ENCODE measurements around the gene FRMD4B. TPM values are rescaled to one million over a fixed set of nuclear protein-coding genes. Genes with fewer than 3 reads are reported as not detected.

The FRMD4B gene
- polyA plus RNA-seq (2013, experiment 1 of 2): 42.1 TPM
- 41.6 TPM for polyA plus RNA-seq (2013, experiment 2 of 2)

DNA sequence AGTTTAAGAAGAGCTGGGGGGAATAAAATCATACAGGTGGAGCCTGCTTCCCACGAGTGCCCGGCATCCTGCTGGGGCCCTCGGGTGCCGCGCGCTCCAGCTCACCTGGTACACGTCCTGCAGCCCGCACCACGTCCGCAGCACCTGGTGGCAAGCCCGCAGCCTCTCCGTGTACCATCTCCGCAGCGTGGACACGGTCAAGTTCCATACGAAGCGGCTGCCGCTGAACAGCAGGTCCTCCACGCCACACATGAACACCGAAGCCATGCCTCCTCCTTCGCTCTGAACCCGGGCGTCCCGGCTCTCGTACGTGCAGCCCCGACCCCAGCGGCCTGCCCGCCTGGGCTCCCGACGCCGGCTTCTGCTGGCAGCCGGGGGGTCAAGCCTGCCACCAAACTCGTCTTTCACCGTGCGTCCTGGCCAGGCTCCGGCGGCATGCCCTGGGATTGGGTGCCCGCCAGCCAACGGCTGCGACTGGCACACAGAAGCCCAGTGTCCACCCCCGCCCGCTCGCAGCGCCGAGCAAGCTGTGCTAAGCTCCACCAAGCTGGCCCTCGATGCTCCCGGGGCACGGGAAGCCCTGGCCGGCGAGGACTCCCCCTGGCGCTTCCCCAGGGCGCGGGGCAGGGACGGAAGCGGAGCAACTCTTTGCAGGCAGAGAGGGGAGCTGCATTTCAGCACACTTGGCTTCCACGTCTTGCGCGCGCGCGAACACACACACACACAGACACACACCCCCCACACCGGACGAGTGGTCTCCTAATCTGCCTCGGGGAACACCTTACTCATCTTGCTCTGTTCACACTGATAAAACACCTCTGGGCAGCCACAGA lies at the start of gene FRMD4B:
Gene FRMD4B, minus strand, starts transcription at position 366 of the 833 bp plus-strand sequence. Its CDS starts 99 bp downstream, at position 267.
- no peaks in the 10 kb centered on the region for H3K36me3 ChIP-seq (ENCODE audit: control insufficient read depth, insufficient read depth, low read length)
- H3K9me3 ChIP-seq (ENCODE audit: control insufficient read depth, low read length): no peaks in the 10 kb centered on the region
- 2 to 4% methylated on average over 51 to 57 of the region's 65 CpGs for WGBS, 2 experiments (ENCODE audit: insufficient coverage in 2 of 2)
- H3K27ac ChIP-seq (ENCODE audit: low read depth, low read length, severe bottlenecking): no peak within 1 kb of the TSS
- peak within 1 kb of the TSS; percentile 24 for H3K4me3 ChIP-seq (ENCODE audit: extremely low read depth, insufficient read depth, low read length, poor library complexity, severe bottlenecking)
- peaks cover 11% of the 10 kb centered on the region for H3K4me1 ChIP-seq (ENCODE audit: control insufficient read depth, insufficient read depth, low read length, poor library complexity, severe bottlenecking)

DNA sequence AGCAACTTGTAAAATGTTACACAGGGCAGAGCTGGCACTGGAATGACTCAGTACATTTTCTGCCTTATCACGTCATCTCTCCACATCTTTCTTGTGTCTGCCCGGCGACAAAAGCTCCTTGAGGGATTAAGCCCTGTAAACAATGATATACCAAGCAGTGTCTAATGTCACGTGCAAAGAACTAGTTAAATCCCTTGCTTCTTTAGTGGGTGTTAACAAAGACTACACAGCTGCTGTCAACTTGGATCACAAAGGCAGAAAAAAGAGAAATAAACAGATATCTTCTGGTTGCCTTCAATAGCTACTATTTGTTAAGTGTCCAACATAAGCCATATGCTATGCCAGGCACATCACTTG lies 48.1 kb upstream of the FRMD4B start:
- H3K4me3 ChIP-seq (ENCODE audit: extremely low read depth, insufficient read depth, low read length, poor library complexity, severe bottlenecking): no peak overlapping the region
- peak overlapping the region; percentile 71 for H3K27ac ChIP-seq (ENCODE audit: low read depth, low read length, severe bottlenecking)

DNA sequence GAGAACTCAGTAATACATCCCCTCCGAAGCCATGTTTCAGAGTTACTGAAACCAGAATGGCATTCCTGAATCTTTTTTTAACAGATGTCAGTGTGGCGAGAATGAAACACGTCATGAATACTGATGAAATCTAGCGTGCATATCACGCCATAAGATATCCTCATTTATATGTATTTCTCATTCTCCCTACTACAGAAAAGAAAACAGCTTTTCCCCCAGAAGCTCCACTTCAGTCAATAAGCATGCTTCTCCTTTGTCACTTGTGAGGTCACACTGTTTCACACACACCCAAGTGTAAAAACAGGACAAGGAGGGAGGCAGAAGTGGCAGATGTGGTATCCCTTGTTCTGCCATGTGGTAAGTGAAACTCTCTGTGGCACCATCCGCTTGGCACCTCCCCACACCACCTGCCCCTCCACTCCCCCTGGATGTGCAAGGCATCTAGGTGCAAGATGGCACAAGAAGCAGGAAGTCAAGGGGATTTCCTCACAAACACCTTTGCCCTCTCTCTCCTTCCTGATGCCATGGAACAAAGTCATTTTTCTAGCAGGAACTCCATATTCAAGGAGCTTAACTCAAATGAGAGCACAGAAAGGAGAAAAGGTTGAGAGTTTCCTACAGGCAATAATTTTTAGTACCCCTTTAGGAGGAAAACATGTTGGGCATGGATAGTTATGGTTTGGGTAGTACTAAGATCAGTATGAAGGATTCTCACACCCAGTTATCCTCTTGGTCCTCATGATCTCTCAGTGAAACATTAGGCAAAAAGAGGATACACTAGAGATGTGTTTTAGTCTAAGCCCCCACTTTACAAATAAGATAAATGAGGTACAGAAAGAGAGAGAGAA lies 47.5 kb upstream of the FRMD4B start:
- peak overlapping the region; percentile 71 for H3K27ac ChIP-seq (ENCODE audit: low read depth, low read length, severe bottlenecking)
- WGBS, 2 experiments (ENCODE audit: insufficient coverage in 2 of 2): 87 to 91% methylated on average over 5 to 6 of the region's 6 CpGs

More for the DNA sequence above, 48.1 kb upstream of the FRMD4B start:
- Histone ChIP-seq H3K9me3 (ENCODE audit: control insufficient read depth, low read length) (no peaks in the 10 kb centered on the region), H3K36me3 (ENCODE audit: control insufficient read depth, insufficient read depth, low read length) (no peaks in the 10 kb centered on the region), H3K4me1 (ENCODE audit: control insufficient read depth, insufficient read depth, low read length, poor library complexity, severe bottlenecking) (peaks cover 15% of the 10 kb centered on the region)
- WGBS, 2 experiments (ENCODE audit: insufficient coverage in 2 of 2): 49 to 85% methylated on average over 3 to 4 of the region's 4 CpGs

DNA sequence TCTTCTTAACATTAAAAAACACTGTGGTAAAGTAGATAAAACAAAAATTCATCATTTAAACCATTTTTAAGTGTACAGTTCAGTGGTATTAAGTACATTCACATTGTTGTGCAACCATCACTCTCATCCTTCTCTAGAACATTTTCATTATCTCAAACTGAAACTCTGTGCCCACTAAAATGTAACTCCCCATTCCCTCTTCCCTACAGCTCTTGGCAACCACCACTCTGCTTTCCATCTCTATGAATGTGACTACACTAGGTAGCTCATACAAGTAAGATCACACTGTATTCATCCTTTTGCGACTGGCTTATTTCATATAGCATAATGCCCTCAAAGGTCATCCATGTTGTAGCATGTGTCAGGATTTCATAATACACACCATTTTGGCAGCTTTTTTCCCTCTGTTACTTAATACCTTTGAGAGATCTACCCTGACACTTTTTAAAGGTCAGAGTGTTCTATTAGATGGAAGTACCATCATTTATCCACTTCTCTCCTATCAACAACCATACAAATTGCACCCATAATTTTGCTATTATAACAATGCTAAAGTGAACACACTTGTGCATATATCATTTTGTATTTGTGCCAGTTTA lies 42.9 kb upstream of the FRMD4B start:
- Histone ChIP-seq H3K4me3 (ENCODE audit: extremely low read depth, insufficient read depth, low read length, poor library complexity, severe bottlenecking) (no peak overlapping the region), H3K27ac (ENCODE audit: low read depth, low read length, severe bottlenecking) (no peak overlapping the region), H3K9me3 (ENCODE audit: control insufficient read depth, low read length) (no peaks in the 10 kb centered on the region), H3K36me3 (ENCODE audit: control insufficient read depth, insufficient read depth, low read length) (no peaks in the 10 kb centered on the region), H3K4me1 (ENCODE audit: control insufficient read depth, insufficient read depth, low read length, poor library complexity, severe bottlenecking) (peaks cover 8% of the 10 kb centered on the region)
- 100% methylated on average over 1 of the region's 1 CpG; no CpG with 5 or more reads in 1 of the 2 experiments for WGBS, 2 experiments (ENCODE audit: insufficient coverage in 2 of 2)

More for the DNA sequence above, 47.5 kb upstream of the FRMD4B start:
- Histone ChIP-seq H3K9me3 (ENCODE audit: control insufficient read depth, low read length) (no peaks in the 10 kb centered on the region), H3K4me3 (ENCODE audit: extremely low read depth, insufficient read depth, low read length, poor library complexity, severe bottlenecking) (no peak overlapping the region), H3K36me3 (ENCODE audit: control insufficient read depth, insufficient read depth, low read length) (no peaks in the 10 kb centered on the region), H3K4me1 (ENCODE audit: control insufficient read depth, insufficient read depth, low read length, poor library complexity, severe bottlenecking) (peaks cover 15% of the 10 kb centered on the region)

DNA sequence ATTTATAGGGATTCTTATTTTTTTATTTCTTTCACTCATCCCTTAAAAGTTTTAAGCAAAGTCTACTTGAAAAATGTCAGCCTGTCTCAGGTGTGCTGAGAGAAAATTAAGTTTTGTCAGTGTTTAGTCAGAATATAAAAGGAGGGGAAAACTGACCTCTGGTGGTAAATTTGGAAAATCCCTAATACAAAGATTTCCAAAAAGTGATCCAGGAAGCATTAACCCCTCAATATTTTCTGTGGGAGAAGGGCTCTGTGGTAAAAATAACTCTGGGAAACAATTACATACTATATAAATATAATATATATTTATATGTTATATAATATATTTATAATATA lies 41.0 kb upstream of the FRMD4B start:
- H3K27ac ChIP-seq (ENCODE audit: low read depth, low read length, severe bottlenecking): no peak overlapping the region
- H3K36me3 ChIP-seq (ENCODE audit: control insufficient read depth, insufficient read depth, low read length): no peaks in the 10 kb centered on the region
- no peaks in the 10 kb centered on the region for H3K9me3 ChIP-seq (ENCODE audit: control insufficient read depth, low read length)
- H3K4me1 ChIP-seq (ENCODE audit: control insufficient read depth, insufficient read depth, low read length, poor library complexity, severe bottlenecking): no peaks in the 10 kb centered on the region
- H3K4me3 ChIP-seq (ENCODE audit: extremely low read depth, insufficient read depth, low read length, poor library complexity, severe bottlenecking): no peak overlapping the region

DNA sequence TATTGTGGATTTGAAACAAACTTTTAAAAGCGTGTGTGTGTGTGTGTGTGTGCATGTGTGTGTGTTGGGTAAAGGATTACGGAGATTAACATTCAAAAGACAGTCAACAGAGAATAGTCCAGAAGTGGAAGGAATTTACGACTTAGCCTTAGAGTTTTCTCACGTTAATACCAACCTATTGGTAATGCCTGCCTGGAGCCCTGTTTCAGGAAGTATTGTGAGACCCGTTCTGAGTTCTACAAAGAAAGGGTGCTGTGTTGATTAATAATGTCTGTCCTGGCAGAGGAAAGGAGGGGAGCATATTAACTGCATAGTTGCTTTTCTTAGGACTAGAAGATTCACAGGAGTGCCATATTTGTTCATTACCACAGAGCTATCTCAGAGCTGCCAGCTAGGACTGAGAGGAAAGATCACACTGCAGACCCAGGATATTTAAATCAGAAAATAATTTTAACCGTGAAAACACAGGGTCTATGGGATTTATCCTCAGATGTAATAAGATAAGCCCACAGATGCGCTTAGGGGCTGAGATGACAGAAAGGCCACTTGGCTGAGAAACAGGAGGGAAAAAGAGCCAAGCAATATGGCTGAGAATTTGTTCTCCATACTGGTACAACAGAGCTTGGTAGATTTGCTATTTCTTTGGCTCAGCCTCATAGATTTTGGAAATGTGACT lies 40.5 kb upstream of the FRMD4B start:
- Histone ChIP-seq H3K4me3 (ENCODE audit: extremely low read depth, insufficient read depth, low read length, poor library complexity, severe bottlenecking) (no peak overlapping the region), H3K27ac (ENCODE audit: low read depth, low read length, severe bottlenecking) (no peak overlapping the region), H3K36me3 (ENCODE audit: control insufficient read depth, insufficient read depth, low read length) (no peaks in the 10 kb centered on the region), H3K9me3 (ENCODE audit: control insufficient read depth, low read length) (no peaks in the 10 kb centered on the region), H3K4me1 (ENCODE audit: control insufficient read depth, insufficient read depth, low read length, poor library complexity, severe bottlenecking) (no peaks in the 10 kb centered on the region)
- WGBS, 2 experiments (ENCODE audit: insufficient coverage in 2 of 2): 72 to 79% methylated on average over 5 to 6 of the region's 7 CpGs

DNA sequence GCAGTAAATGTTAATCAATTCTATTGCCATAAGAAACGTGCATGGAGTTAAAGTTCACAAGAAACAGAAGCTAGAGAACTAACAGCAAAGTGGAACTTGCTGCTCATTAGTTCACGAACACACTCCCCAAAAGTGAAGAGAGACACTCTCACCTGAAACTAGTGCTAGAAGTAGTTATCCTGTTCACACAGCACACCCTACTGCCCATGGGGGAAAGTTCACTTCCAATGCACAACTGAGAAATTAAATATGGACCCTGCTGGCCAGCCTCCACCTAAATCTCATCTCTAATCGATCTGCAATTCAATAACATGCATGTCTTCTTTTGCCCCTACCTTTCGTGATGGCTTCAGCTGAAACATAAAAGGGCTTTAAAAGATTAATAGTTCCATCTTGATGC lies 39.4 kb upstream of the FRMD4B start:
- Histone ChIP-seq H3K4me1 (ENCODE audit: control insufficient read depth, insufficient read depth, low read length, poor library complexity, severe bottlenecking) (no peaks in the 10 kb centered on the region), H3K9me3 (ENCODE audit: control insufficient read depth, low read length) (no peaks in the 10 kb centered on the region), H3K36me3 (ENCODE audit: control insufficient read depth, insufficient read depth, low read length) (no peaks in the 10 kb centered on the region), H3K4me3 (ENCODE audit: extremely low read depth, insufficient read depth, low read length, poor library complexity, severe bottlenecking) (no peak overlapping the region), H3K27ac (ENCODE audit: low read depth, low read length, severe bottlenecking) (no peak overlapping the region)
- 43% methylated on average over 2 of the region's 4 CpGs; no CpG with 5 or more reads in 1 of the 2 experiments for WGBS, 2 experiments (ENCODE audit: insufficient coverage in 2 of 2)

DNA sequence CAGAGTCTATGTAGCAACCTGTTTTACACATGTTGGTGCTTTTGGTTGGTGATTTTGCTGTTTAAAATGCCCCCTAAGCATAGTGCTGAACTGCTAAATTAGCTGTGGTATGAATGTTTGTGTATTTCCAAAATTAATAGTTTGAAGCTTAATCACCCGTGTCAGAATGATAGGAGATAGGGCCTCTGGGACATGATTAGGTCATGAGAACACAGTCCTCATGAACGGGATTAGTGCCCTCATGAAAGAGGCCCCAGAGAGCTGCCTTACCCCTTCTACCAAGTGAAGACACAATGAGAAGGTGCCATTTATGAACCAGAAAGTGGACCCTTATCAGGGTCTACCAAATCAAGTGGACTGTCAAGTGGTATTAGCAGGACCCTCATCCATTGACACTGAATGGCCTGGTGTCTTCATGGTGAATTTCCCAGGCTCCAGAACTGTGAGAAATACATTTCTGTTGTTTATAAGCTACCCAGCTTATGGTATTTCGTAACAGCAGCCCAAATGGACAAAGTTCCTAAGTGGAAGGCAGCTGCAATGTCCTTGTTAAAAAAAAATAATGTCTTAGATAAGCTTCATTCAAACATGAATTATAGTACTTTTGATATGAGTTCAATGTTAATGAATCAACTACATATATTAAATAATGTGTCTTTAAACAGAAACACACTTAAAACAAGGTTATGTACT lies 37.7 kb upstream of the FRMD4B start:
- Histone ChIP-seq H3K4me1 (ENCODE audit: control insufficient read depth, insufficient read depth, low read length, poor library complexity, severe bottlenecking) (no peaks in the 10 kb centered on the region), H3K9me3 (ENCODE audit: control insufficient read depth, low read length) (no peaks in the 10 kb centered on the region), H3K36me3 (ENCODE audit: control insufficient read depth, insufficient read depth, low read length) (no peaks in the 10 kb centered on the region), H3K27ac (ENCODE audit: low read depth, low read length, severe bottlenecking) (no peak overlapping the region), H3K4me3 (ENCODE audit: extremely low read depth, insufficient read depth, low read length, poor library complexity, severe bottlenecking) (no peak overlapping the region)
- WGBS, 2 experiments (ENCODE audit: insufficient coverage in 2 of 2): 95% methylated on average over 2 of the region's 3 CpGs

DNA sequence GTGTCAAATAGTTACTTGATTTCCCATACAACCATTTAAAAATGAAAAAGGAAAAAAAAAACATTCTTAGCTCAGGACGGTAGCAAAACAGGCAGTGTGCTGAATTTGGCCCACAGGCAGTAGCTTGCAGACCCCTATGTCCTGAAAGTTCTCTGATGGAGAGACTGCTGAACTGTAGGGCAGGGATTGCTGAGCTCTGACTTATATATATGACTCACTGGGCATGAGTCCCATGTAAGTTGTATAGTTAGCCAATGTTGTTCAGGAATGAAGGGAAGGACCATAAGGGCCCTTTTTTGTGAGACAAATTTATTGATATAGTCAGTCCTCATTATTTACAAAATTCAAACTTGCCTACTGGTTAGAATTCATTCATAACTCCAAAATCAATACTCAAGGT lies 36.9 kb upstream of the FRMD4B start:
- no peaks in the 10 kb centered on the region for H3K4me1 ChIP-seq (ENCODE audit: control insufficient read depth, insufficient read depth, low read length, poor library complexity, severe bottlenecking)

More for the DNA sequence above, 36.9 kb upstream of the FRMD4B start:
- Histone ChIP-seq H3K27ac (ENCODE audit: low read depth, low read length, severe bottlenecking) (no peak overlapping the region), H3K9me3 (ENCODE audit: control insufficient read depth, low read length) (no peaks in the 10 kb centered on the region), H3K36me3 (ENCODE audit: control insufficient read depth, insufficient read depth, low read length) (no peaks in the 10 kb centered on the region), H3K4me3 (ENCODE audit: extremely low read depth, insufficient read depth, low read length, poor library complexity, severe bottlenecking) (no peak overlapping the region)
- 91 to 100% methylated on average over 1 of the region's 1 CpG for WGBS, 2 experiments (ENCODE audit: insufficient coverage in 2 of 2)
